Measurements from ENCODE around the gene RDX. TPM values are rescaled to one million over a fixed set of nuclear protein-coding genes. Genes with fewer than 3 reads are reported as not detected.

Gene RDX
- total and polyA plus RNA-seq, 9 of the 15 experiments (the other 6 are each of a cell fraction or from before 2014, with no cell fraction given): 35.6 to 62.1 (median 54.3) TPM

DNA sequence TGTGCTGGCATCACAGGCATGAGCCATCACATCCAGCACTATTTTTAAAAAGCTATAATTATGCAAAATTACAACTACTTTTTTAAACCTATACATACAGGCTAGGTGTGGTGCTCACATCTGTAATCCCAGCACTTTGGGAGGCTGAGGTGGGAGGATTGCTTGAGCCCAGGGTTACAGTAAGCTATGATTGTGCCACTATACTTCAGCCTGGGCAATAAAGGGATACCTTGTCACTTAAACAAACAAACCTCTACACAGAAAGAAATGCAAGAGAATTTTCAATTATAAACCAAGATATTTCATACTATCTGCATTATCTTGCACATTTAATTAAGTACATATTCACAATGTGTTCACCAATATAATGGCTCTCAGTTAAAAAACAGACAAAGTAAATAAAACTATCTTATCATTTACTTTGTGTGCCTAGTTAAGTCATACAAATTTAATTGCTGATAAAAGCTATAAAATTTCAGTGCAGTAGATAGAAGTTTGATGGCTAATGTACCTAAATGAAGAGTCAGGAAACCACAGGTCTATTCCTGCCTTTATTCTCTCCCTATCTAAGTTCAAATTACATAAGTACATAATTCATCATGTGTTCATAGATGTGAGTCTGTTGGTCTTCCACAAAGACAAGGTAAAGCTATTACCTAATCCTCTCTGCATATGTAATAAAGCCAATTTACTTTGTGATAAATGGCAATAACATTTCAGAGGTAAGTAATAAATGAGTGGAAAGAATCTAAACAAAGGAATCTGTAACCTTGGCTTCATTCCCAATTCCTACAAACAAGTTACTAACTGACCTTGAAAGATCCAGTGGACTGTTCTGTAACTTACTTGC, 9.0 kb upstream of the RDX start:
- Histone ChIP-seq H3K27me3 (ENCODE audit: control insufficient read depth in 2 of 2, insufficient read depth in 2 of 2, low read length in 2 of 2) (peaks cover 0 to 4% of the 10 kb centered on the region in 2 experiments; a peak in 1 of 5 replicates), H3K27ac (ENCODE audit: extremely low read depth, low read depth, low read length) (no peak overlapping the region), H3K4me3 (no peak overlapping the region), H3K36me3 (ENCODE audit: control insufficient read depth, insufficient read depth, low read length) (no peaks in the 10 kb centered on the region), H3K9me3 (replicated peaks; ENCODE audit: control insufficient read depth, insufficient read depth, low read depth, low read length) (no peaks in the 10 kb centered on the region), H3K9me1 (ENCODE audit: control insufficient read depth, insufficient read depth, low read length) (no peaks in the 10 kb centered on the region), H3K4me2 (ENCODE audit: insufficient read depth, low read length) (no peak overlapping the region), H4K20me1 (replicated peaks; ENCODE audit: control insufficient read depth, insufficient read depth, low read length) (no peaks in the 10 kb centered on the region), H2AFZ (ENCODE audit: low read depth, low read length) (no peak overlapping the region), H3K9ac (ENCODE audit: insufficient read depth in 1 of 2, low read depth in 2 of 2, low read length in 2 of 2) (no peak overlapping the region), H3K79me2 (ENCODE audit: control insufficient read depth, insufficient read depth, low read length) (no peaks in the 10 kb centered on the region), H3K4me1 (replicated peaks in 1 of 2; ENCODE audit: control insufficient read depth in 2 of 2, insufficient read depth in 2 of 2, low read length in 2 of 2) (no peaks in the 10 kb centered on the region)
- no peak for DNase-seq (ENCODE audit: extremely low read depth in 1 of 4, low spot score in 3 of 4)
- in situ Hi-C loops (cut with MboI): no loop called here
- intact Hi-C loops (cut with micrococcal nuclease): no loop called here
- no peak for ATAC-seq
- FAIRE-seq: no peak
- POLR2A ChIA-PET: no interaction called here
- no TSS peak for BruUV-seq (replicated peaks)
- CTCF ChIA-PET (ENCODE audit: low intra/inter-chr PET ratio): no interaction called here
- TF ChIP-seq KAT7 (CRISPR knock-in tag; IDR thresholded peaks at IDR 0.05; ENCODE audit: borderline replicate concordance) (no peak), CHD2 (IDR thresholded peaks at IDR 0.05; ENCODE audit: low read depth, low read length) (no peak), SAFB2 (IDR thresholded peaks at IDR 0.05; ENCODE audit: borderline replicate concordance, low read depth, low read length, severe bottlenecking) (no peak), YY1 (IDR thresholded peaks at IDR 0.05; ENCODE audit: borderline replicate concordance in 1 of 3, control insufficient read depth in 1 of 3, extremely low read depth in 1 of 3, insufficient read depth in 3 of 3, insufficient read length in 1 of 3, insufficient replicate concordance in 2 of 3, low read depth in 1 of 3, low read length in 2 of 3) (no peak), AFF1 (IDR thresholded peaks at IDR 0.05; ENCODE audit: low read depth in 1 of 2, partially characterized antibody in 2 of 2) (no peak), MAFK (IDR thresholded peaks at IDR 0.05; ENCODE audit: low read length) (no peak), RBM22 (IDR thresholded peaks at IDR 0.05; ENCODE audit: low read depth, low read length, poor library complexity, severe bottlenecking) (no peak), CREM (IDR thresholded peaks at IDR 0.05; ENCODE audit: low read depth) (no peak), CREB3 (tag; conservative IDR thresholded peaks at IDR 0.05; ENCODE audit: low read depth) (no peak), GMEB1 (CRISPR knock-in tag; IDR thresholded peaks at IDR 0.05) (no peak), BRCA1 (IDR thresholded peaks at IDR 0.05) (no peak), BRCA1 (CRISPR knock-in tag; IDR thresholded peaks at IDR 0.05) (no peak), MTF1 (CRISPR knock-in tag; IDR thresholded peaks at IDR 0.05; ENCODE audit: borderline replicate concordance) (no peak)
- TF ChIP-seq, protein P1, sequence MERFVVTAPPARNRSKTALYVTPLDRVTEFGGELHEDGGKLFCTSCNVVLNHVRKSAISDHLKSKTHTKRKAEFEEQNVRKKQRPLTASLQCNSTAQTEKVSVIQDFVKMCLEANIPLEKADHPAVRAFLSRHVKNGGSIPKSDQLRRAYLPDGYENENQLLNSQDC (CRISPR knock-in tag; IDR thresholded peaks at IDR 0.05): no peak

Measured in K562 (cell line).